HepG2 (cell line): Measurements from ENCODE around the gene ARFGAP2. TPM values are rescaled to one million over a fixed set of nuclear protein-coding genes. Genes with fewer than 3 reads are reported as not detected.

Experiments used
- AGO2 ChIP-seq: fragments of 200-400 bp; formaldehyde crosslinking; optimal IDR thresholded peaks from 2 replicates; pipeline ENCODE3; 2017; ENCODE audit warnings: mild to moderate bottlenecking, low read depth, low read length, moderate library complexity
- FOXK1 ChIP-seq: sonication (generic); formaldehyde crosslinking; IDR thresholded peaks from 2 replicates; pipeline ENCODE4 v1.4.0; 2020; ENCODE audit warnings: low read depth, missing genetic modification reagents, borderline replicate concordance
- KLF15 ChIP-seq: sonication (generic); formaldehyde crosslinking; IDR thresholded peaks from 2 replicates; pipeline ENCODE4 v1.8.1; 2023; ENCODE audit warnings: borderline replicate concordance, mild to moderate bottlenecking, inconsistent platforms, missing genetic modification reagents, mixed read lengths
- MIXL1 ChIP-seq: IDR thresholded peaks from 2 replicates; pipeline ENCODE4 v1.6.1; 2016
- NPAS2 ChIP-seq: sonication (generic); formaldehyde crosslinking; IDR thresholded peaks from 2 replicates; pipeline ENCODE4 v1.8.0; 2022; ENCODE audit warnings: mild to moderate bottlenecking, missing genetic modification reagents, borderline replicate concordance
- SP140L ChIP-seq: sonication (generic); formaldehyde crosslinking; IDR thresholded peaks from 2 replicates; pipeline ENCODE4 v1.4.0; 2020; ENCODE audit warnings: missing genetic modification reagents, borderline replicate concordance
- STAT5B ChIP-seq: sonication (generic); formaldehyde crosslinking; IDR thresholded peaks from 2 replicates; pipeline ENCODE4 v1.4.0; 2020; ENCODE audit warnings: missing genetic modification reagents
- SYNCRIP ChIP-seq: fragments of 200-400 bp; formaldehyde crosslinking; IDR thresholded peaks from 2 replicates; pipeline ENCODE4 v1.6.1; 2018; ENCODE audit warnings: mild to moderate bottlenecking, low read depth, low read length; ENCODE audit not compliant: insufficient read depth
- TP53 ChIP-seq: sonication (generic); formaldehyde crosslinking; conservative IDR thresholded peaks from 2 replicates; pipeline ENCODE4 v1.4.0; 2020; ENCODE audit warnings: missing genetic modification reagents
- TRIM22 ChIP-seq: fragments of 450-650 bp; IDR thresholded peaks from 2 replicates; pipeline ENCODE4 v1.6.1; 2017
- ZNF598 ChIP-seq: sonication (generic); formaldehyde crosslinking; IDR thresholded peaks from 2 replicates; pipeline ENCODE4 v1.5.1; 2020; ENCODE audit warnings: mild to moderate bottlenecking, missing genetic modification reagents, borderline replicate concordance
- ZNF652 ChIP-seq: IDR thresholded peaks from 2 replicates; pipeline ENCODE4 v1.6.1; 2016; ENCODE audit warnings: low read depth, borderline replicate concordance
- ZNF891 ChIP-seq: sonication (generic); formaldehyde crosslinking; IDR thresholded peaks from 2 replicates; pipeline ENCODE4 v1.5.0; 2020; ENCODE audit warnings: mild to moderate bottlenecking, missing genetic modification reagents
- polyA plus RNA-seq, 8 experiments: library from polyadenylated mRNA; depleted of rRNA in 3 of 8; stranded (reverse) in 7 of 8; unstranded in 1 of 8; fragments of >200 nt; fragmentation: Illumina TruSeq in 4 of 8; extraction: Trizol in 4 of 8; gene quantifications; 2 replicates each; pipeline versions ENCODE4 v1.2.1 to v1.2.3, GENCODE V29; 2011 to 2016; ENCODE audit warnings: low read depth in 4 of 8, missing spikeins in 1 of 8, mixed read lengths in 1 of 8; ENCODE audit not compliant: insufficient read depth in 1 of 8
- total RNA-seq, 5 experiments: library from RNA; depleted of rRNA; stranded (reverse); fragments of >200 nt; fragmentation: Illumina TruSeq; extraction: Trizol; gene quantifications; 2 replicates each; pipeline ENCODE4 v1.2.3, GENCODE V29; 2016; ENCODE audit warnings: low read depth in 1 of 5
- TF ChIP-seq, protein P1 (sequence below): sonication (generic); formaldehyde crosslinking; IDR thresholded peaks from 2 replicates; pipeline ENCODE4 v1.4.0; 2020; ENCODE audit warnings: missing genetic modification reagents
- TF ChIP-seq, protein P2 (sequence below): sonication (generic); formaldehyde crosslinking; IDR thresholded peaks from 2 replicates; pipeline ENCODE4; 2020; ENCODE audit warnings: missing genetic modification reagents, mild to moderate bottlenecking, borderline replicate concordance
- TF ChIP-seq, protein P3 (sequence below): sonication (generic); formaldehyde crosslinking; IDR thresholded peaks from 2 replicates; pipeline ENCODE4 v1.4.0; 2020; ENCODE audit warnings: missing genetic modification reagents

The ARFGAP2 gene
- total and polyA plus RNA-seq, 2 of the 13 experiments (the other 11 are each of a cell fraction or from before 2014, with no cell fraction given), result 32.3 to 75.3 TPM

DNA sequence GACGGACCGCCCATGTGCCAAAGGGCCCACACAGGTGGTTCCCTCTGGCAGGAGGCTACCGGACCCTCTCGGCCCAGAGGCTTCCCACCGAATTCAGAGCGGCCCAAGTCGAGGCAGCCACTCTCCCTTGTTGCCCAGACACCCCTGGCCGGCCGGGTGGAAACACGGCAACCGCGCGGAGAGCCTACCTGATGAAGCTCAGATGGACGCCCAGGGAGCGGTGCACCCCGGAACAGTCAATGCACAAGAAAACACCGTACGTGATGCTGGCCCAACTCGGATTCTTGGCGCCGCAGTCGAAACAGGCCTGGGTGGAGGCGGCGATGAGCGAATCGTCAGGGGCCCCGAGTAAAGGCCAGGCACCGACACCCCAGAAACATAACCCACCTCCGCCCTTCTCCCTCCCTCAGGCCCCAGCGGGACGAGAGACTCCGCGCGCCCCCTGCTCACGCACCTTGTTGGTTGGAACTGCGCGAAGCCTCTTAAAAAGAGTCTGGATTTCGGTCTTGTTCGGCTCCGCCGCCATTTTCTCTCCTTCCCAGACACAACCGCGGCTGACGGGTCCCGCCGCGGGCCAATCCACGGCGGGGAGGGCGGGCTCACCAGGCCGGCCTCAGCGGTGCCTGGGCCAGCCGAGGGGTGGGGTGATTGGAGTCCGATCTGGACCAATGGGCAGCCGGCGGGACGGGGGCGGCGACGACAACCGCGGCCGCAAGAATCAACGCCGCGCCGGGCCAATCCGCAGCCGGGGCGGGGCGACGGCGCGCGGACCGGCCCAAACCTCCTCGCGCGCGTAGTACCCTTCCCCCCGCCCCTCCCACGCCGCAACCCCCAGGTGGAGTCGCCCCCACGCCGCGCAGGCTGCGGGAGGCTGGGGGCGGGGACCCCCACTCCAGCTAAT lies at the start of gene ARFGAP2 (continued):
- TF ChIP-seq, protein P1, sequence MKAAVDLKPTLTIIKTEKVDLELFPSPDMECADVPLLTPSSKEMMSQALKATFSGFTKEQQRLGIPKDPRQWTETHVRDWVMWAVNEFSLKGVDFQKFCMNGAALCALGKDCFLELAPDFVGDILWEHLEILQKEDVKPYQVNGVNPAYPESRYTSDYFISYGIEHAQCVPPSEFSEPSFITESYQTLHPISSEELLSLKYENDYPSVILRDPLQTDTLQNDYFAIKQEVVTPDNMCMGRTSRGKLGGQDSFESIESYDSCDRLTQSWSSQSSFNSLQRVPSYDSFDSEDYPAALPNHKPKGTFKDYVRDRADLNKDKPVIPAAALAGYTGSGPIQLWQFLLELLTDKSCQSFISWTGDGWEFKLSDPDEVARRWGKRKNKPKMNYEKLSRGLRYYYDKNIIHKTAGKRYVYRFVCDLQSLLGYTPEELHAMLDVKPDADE (CRISPR knock-in tag), result no peak
- TF ChIP-seq FOXK1 (CRISPR knock-in tag) (0 out of 2 replicates have a peak, but pooled peaks have one; percentile 44), ZNF652 (CRISPR knock-in tag) (no peak), SYNCRIP (no peak), MIXL1 (CRISPR knock-in tag) (no peak), STAT5B (CRISPR knock-in tag) (no peak), TRIM22 (no peak), SP140L (CRISPR knock-in tag) (no peak), ZNF891 (peak; percentile 90), ZNF598 (CRISPR knock-in tag) (no peak), AGO2 (peak; percentile 100), NPAS2 (CRISPR knock-in tag) (no peak), TP53 (CRISPR knock-in tag) (no peak), KLF15 (CRISPR knock-in tag) (no peak)
- TF ChIP-seq, protein P2, sequence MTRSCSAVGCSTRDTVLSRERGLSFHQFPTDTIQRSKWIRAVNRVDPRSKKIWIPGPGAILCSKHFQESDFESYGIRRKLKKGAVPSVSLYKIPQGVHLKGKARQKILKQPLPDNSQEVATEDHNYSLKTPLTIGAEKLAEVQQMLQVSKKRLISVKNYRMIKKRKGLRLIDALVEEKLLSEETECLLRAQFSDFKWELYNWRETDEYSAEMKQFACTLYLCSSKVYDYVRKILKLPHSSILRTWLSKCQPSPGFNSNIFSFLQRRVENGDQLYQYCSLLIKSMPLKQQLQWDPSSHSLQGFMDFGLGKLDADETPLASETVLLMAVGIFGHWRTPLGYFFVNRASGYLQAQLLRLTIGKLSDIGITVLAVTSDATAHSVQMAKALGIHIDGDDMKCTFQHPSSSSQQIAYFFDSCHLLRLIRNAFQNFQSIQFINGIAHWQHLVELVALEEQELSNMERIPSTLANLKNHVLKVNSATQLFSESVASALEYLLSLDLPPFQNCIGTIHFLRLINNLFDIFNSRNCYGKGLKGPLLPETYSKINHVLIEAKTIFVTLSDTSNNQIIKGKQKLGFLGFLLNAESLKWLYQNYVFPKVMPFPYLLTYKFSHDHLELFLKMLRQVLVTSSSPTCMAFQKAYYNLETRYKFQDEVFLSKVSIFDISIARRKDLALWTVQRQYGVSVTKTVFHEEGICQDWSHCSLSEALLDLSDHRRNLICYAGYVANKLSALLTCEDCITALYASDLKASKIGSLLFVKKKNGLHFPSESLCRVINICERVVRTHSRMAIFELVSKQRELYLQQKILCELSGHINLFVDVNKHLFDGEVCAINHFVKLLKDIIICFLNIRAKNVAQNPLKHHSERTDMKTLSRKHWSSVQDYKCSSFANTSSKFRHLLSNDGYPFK (CRISPR knock-in tag), result peak; percentile 31; the same call in 1 of the 2 replicates
- TF ChIP-seq, protein P3, sequence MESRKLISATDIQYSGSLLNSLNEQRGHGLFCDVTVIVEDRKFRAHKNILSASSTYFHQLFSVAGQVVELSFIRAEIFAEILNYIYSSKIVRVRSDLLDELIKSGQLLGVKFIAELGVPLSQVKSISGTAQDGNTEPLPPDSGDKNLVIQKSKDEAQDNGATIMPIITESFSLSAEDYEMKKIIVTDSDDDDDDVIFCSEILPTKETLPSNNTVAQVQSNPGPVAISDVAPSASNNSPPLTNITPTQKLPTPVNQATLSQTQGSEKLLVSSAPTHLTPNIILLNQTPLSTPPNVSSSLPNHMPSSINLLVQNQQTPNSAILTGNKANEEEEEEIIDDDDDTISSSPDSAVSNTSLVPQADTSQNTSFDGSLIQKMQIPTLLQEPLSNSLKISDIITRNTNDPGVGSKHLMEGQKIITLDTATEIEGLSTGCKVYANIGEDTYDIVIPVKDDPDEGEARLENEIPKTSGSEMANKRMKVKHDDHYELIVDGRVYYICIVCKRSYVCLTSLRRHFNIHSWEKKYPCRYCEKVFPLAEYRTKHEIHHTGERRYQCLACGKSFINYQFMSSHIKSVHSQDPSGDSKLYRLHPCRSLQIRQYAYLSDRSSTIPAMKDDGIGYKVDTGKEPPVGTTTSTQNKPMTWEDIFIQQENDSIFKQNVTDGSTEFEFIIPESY (CRISPR knock-in tag), result no peak
